ENCODE data around the gene GFPT1.

GFPT1 gene

GRCh38 chr2:69287544-69287943, 99.5 kb downstream of the GFPT1 start:
- no peak for DNase-seq

- DNase-seq, result no peak
Observed at GRCh38 chr2:69285379-69285894, 101.6 kb downstream of the GFPT1 start.

- no peak for DNase-seq
Observed at GRCh38 chr2:69280796-69281412, 106.1 kb downstream of the GFPT1 start.

- no peak for DNase-seq
Observed at GRCh38 chr2:69279931-69280681, 106.9 kb downstream of the GFPT1 start.

GRCh38 chr2:69279211-69279610, 107.8 kb downstream of the GFPT1 start:
- DNase-seq, result no peak

GRCh38 chr2:69278366-69278765, 108.7 kb downstream of the GFPT1 start:
- no peak for DNase-seq

GRCh38 chr2:69275490-69275889, 111.5 kb downstream of the GFPT1 start:
- no peak for DNase-seq

- DNase-seq, result no peak
Observed at GRCh38 chr2:69272803-69273471, 114.1 kb downstream of the GFPT1 start.

- DNase-seq, result no peak
Observed at GRCh38 chr2:69271831-69272257, 115.2 kb downstream of the GFPT1 start.

Data from NCI-H1092 treated with DMSO at 0.1 percent for 48 hours (cell line).